GM12892 (cell line): ENCODE measurements around the gene PRSS53.

Experiments
- POLR2A ChIP-seq: IDR thresholded peaks from 2 replicates; pipeline ENCODE4 v1.6.1; 2011; ENCODE audit warnings: low read depth, low read length, control low read depth
- POLR2AphosphoS5 ChIP-seq: IDR thresholded peaks from 2 replicates; pipeline ENCODE4 v1.6.1; 2011; ENCODE audit warnings: low read depth, low read length, control low read depth

- TF ChIP-seq POLR2AphosphoS5, result no peak
- no peak for TF ChIP-seq POLR2A
Observed at GRCh38 chr16:31120129-31120528, 31.4 kb upstream of the PRSS53 start.
